HUES48 (cell line): Measurements from ENCODE around the gene C6orf62.
"Not testable (repeated sequence)": the region's sequence is repeated elsewhere in the genome, so short reads cannot be mapped to it uniquely, and the experiment has no call there.

Experiments
- H3K27ac ChIP-seq: one replicate; pipeline ENCODE4 v1.7.0; 2013; ENCODE audit warnings: low read depth, low read length, inconsistent platforms
- H3K27me3 ChIP-seq: 2 replicates; pipeline ENCODE4 v1.6.1; 2013; ENCODE audit warnings: mild to moderate bottlenecking, low read length; ENCODE audit not compliant: control insufficient read depth, insufficient read depth
- H3K36me3 ChIP-seq: 2 replicates; pipeline ENCODE4 v1.6.1; 2013; ENCODE audit warnings: low read length; ENCODE audit not compliant: control insufficient read depth, insufficient read depth
- H3K4me1 ChIP-seq: 2 replicates; pipeline ENCODE4 v1.6.1; 2013; ENCODE audit warnings: mild to moderate bottlenecking, low read length; ENCODE audit not compliant: control insufficient read depth, insufficient read depth
- H3K4me3 ChIP-seq: 2 replicates; pipeline ENCODE4 v1.5.1; 2013; ENCODE audit warnings: mild to moderate bottlenecking, low read depth, low read length
- H3K9ac ChIP-seq: 2 replicates; pipeline ENCODE4 v1.6.1; 2013; ENCODE audit warnings: mild to moderate bottlenecking, low read depth, low read length, moderate library complexity
- H3K9me3 ChIP-seq: 2 replicates; pipeline ENCODE4 v1.6.1; 2013; ENCODE audit warnings: low read length; ENCODE audit not compliant: control insufficient read depth, insufficient read depth

The C6orf62 gene

DNA sequence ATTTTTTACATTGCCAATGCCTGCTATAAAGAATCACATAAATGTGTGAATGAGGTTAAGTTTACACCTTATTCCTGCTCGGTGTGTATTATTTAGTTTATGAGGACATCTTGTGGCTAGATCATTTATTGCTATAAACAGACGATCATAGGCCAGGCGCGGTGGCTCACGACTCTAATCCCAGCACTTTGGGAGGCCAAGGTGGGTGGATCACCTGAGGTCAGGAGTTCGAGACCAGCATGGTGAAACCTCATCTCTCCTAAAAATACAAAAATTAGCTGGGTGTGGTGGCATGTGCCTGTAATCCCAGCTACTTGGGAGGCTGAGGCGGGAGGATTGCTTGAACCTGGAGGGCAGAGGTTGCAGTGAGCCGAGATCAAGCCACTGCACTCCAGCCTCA lies 23.3 kb downstream of the C6orf62 start:
- not testable (repeated sequence) for H3K27me3 ChIP-seq, H3K9ac ChIP-seq, H3K4me1 ChIP-seq, H3K27ac ChIP-seq, H3K4me3 ChIP-seq, H3K9me3 ChIP-seq
- H3K36me3 ChIP-seq: peaks cover 19% of the 10 kb centered on the region

DNA sequence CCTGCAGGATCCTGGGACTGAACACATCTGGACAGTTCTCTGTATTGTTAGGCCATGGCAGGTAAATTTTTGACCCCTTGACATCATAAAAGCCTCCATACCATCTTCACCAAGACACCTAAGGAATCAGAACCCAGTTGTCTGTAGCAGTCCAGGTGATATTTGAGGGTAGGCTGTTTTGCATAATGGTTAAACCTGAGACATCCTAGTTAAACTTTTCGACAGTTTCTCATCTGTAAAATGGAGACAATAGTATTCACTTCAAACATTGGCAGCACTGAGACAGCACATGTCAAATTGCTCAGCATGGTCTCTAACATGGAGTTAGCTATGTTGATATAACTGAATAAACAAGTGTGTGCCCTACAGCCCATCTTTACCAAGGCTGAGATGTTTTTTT lies 24.8 kb downstream of the C6orf62 start:
- Histone ChIP-seq H3K4me3 (no peak overlapping the region), H3K27ac (no peak overlapping the region), H3K9ac (no peak overlapping the region), H3K4me1 (no peaks in the 10 kb centered on the region), H3K36me3 (peaks cover 12% of the 10 kb centered on the region), H3K9me3 (no peaks in the 10 kb centered on the region), H3K27me3 (no peaks in the 10 kb centered on the region)

DNA sequence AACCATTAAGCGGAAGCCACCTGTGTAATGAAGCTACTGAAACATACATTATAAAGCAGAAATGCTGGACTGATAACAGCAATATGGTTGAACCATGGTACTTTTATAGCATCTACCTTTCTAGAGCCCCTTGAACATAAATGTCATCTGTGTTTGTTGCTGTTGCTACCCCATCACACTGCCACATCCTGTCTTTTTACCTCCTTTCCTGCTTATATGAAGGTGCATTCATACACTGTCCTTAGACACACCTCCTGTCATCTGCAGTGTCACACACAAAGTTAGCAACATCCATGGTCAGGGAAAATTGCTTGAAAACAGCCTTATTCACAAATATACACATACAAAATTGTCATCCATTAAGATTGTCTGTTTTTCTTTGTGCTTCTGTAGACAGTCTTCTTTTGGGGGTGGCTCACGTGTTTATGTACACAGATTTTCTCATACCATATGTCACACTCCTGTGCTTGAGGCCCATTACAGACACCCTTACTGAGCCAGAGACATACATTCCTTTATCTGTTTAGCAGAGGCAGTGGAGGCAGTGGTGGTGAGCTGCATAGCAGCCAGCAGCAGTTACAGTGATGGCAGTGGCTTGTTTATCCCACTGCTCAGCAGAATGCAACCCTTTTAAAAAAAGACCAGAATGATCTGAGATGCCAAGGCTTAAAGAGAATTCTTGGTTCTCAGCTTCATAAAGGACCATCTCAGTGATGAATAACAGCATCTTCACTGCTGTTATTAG lies 25.9 kb downstream of the C6orf62 start:
- Histone ChIP-seq H3K36me3 (peaks cover 3% of the 10 kb centered on the region), H3K27ac (no peak overlapping the region), H3K4me3 (no peak overlapping the region), H3K27me3 (no peaks in the 10 kb centered on the region), H3K9me3 (no peaks in the 10 kb centered on the region), H3K9ac (no peak overlapping the region), H3K4me1 (no peaks in the 10 kb centered on the region)

DNA sequence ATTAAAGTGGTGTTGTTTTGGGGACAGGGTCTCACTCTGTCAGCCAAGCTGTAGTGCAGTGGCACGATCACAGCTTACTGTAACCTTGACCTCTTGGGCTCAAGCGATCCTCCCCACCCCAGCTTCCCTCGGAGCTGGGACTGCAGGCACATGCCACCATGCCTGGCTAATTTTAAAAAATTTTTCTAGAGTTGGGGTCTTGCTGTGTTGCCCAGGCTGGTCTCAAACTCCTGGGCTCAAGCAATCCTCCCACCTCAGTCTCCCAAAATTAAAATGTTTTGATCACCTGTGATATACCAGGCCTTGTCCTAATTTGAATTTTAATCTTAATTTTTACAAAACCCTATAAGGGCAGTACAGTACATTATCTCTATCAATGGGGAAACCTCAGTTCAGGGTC lies 26.5 kb downstream of the C6orf62 start:
- Histone ChIP-seq H3K4me1 (no peaks in the 10 kb centered on the region), H3K4me3 (no peak overlapping the region), H3K9ac (no peak overlapping the region), H3K36me3 (no peaks in the 10 kb centered on the region), H3K27me3 (no peaks in the 10 kb centered on the region), H3K27ac (no peak overlapping the region), H3K9me3 (no peaks in the 10 kb centered on the region)

DNA sequence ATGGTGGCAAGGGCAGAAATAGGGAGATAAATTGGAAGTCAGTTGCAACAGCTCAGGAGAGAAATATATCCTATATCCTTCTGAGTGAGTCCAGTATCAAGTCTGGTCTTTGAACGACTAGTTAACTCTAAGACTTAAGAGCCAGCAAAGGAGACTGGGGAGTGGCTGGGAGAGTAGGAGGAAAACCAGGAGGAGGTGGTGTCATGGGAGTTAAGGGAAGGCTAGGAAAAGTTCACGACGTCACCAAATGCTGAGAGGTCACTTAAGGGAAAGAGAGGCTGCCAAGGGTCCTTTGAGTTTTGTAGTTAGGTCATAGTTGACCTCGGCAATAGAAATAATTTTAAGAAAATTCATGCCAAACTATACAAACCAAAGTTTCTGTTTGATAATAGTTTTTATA lies 27.0 kb downstream of the C6orf62 start:
- H3K27me3 ChIP-seq: no peaks in the 10 kb centered on the region
- no peak overlapping the region for H3K4me3 ChIP-seq
- H3K4me1 ChIP-seq: no peaks in the 10 kb centered on the region
- no peaks in the 10 kb centered on the region for H3K9me3 ChIP-seq
- no peaks in the 10 kb centered on the region for H3K36me3 ChIP-seq
- no peak overlapping the region for H3K9ac ChIP-seq
- H3K27ac ChIP-seq: no peak overlapping the region

DNA sequence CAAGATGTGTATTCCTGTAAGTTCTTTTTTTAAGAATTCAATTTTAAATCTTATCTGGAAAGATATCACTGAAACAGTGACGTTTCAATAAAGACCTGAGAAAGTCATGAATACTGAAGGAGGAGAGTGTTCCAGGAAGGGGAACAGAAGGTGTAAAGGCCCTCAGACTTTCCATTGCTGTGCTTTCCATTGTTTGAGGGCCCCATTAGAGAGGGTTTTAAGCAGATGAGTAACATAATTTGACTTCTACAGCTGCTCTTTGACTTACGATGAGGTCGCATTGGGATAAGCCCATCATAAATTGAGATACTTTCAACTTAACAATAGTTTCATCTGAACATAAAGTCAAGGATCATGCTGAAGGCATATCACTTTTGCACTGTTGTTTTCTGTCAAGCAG lies 27.4 kb downstream of the C6orf62 start:
- Histone ChIP-seq H3K9ac (no peak overlapping the region), H3K4me3 (no peak overlapping the region), H3K36me3 (no peaks in the 10 kb centered on the region), H3K27ac (no peak overlapping the region), H3K27me3 (no peaks in the 10 kb centered on the region), H3K4me1 (no peaks in the 10 kb centered on the region), H3K9me3 (no peaks in the 10 kb centered on the region)

DNA sequence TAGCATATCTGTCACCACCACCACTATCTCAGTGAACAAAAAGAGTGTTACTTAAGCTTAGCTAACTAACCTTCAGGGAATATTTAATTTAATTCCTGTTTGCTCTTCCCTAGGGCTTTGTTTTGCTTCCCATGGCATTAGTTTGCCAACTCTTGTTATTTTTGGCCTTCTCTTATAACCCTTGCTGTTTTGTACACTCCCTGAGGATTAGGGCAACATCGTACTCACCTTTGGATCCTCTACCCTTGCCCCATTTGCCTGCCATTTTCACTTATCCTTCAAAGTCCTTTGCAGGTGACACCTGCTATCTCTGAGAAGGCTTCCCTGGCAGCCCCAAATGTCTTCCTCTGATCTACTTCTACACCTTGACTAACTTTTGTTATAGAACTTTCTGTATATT lies 28.4 kb downstream of the C6orf62 start:
- H3K9me3 ChIP-seq: no peaks in the 10 kb centered on the region
- H3K36me3 ChIP-seq: no peaks in the 10 kb centered on the region
- no peaks in the 10 kb centered on the region for H3K27me3 ChIP-seq
- no peaks in the 10 kb centered on the region for H3K4me1 ChIP-seq
- no peak overlapping the region for H3K27ac ChIP-seq
- no peak overlapping the region for H3K4me3 ChIP-seq
- H3K9ac ChIP-seq: no peak overlapping the region

DNA sequence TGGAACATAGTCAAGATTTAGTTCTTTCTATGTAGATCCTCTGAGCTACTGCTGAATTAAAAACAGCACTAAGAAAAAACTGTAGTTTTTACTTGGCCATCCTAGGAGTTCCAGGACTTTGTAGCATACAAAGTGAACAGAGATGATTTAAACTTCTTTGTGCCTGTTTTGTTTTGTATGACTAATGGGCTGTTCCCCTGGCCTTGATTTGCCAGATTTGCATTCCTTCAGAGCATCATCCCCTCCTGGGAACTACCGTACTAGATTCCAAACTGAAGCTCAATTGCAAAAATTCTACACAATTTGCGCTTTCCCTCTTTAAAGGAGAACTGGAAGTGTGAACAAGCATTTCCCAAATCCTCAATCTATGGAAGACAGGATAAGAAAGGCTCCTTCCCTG lies 29.0 kb downstream of the C6orf62 start:
- H3K9me3 ChIP-seq: no peaks in the 10 kb centered on the region
- no peak overlapping the region for H3K9ac ChIP-seq
- no peaks in the 10 kb centered on the region for H3K36me3 ChIP-seq
- no peak overlapping the region for H3K4me3 ChIP-seq
- H3K27ac ChIP-seq: no peak overlapping the region
- H3K27me3 ChIP-seq: no peaks in the 10 kb centered on the region
- H3K4me1 ChIP-seq: no peaks in the 10 kb centered on the region

DNA sequence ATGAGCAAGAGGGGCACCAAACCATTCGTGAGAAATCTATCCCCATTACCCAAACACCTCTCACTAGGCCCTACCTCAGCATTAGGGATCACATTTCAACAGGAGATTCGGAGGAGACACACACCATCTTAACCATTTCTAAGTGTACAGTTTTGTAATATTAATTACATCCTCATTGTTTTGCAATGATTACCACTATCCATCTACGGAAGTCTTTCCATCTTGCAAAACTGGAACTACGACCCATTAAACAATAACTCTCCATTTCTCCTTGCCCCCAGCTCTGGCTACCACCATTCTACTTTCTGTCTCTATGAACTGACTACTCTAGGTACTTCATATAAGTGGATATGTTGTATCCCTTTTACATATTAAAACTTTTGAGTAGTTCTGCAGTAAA lies 32.0 kb downstream of the C6orf62 start:
- H3K36me3 ChIP-seq: no peaks in the 10 kb centered on the region
- no peak overlapping the region for H3K4me3 ChIP-seq
- no peak overlapping the region for H3K27ac ChIP-seq
- H3K4me1 ChIP-seq: peaks cover 12% of the 10 kb centered on the region
- no peak overlapping the region for H3K9ac ChIP-seq
- H3K9me3 ChIP-seq: no peaks in the 10 kb centered on the region
- H3K27me3 ChIP-seq: peaks cover 6% of the 10 kb centered on the region; the same call in 1 of the 2 replicates

DNA sequence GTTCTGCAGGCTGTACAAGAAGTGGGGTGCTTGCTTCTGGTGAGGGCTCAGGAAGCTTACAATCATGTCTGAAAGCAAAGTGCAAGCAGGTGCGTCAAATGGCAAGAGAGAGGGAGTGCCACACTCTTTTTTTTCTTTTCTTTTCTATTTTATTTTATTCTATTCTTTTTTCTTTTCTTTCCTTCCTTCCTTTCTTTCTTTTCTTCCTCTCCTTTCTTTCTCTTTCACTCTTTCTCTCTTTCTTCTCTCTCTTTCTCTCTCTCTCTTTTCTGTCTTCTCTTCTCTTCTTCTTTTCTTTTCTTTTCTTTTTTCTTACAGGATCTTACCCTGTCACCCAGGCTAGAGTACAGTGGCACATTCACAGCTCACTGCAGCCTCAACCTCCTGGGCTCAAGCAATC lies 32.5 kb downstream of the C6orf62 start:
- H3K9ac ChIP-seq: no peak overlapping the region
- no peaks in the 10 kb centered on the region for H3K9me3 ChIP-seq
- peaks cover 12% of the 10 kb centered on the region for H3K4me1 ChIP-seq
- H3K36me3 ChIP-seq: no peaks in the 10 kb centered on the region
- no peak overlapping the region for H3K27ac ChIP-seq
- peaks cover 6% of the 10 kb centered on the region; the same call in 1 of the 2 replicates for H3K27me3 ChIP-seq
- no peak overlapping the region for H3K4me3 ChIP-seq

DNA sequence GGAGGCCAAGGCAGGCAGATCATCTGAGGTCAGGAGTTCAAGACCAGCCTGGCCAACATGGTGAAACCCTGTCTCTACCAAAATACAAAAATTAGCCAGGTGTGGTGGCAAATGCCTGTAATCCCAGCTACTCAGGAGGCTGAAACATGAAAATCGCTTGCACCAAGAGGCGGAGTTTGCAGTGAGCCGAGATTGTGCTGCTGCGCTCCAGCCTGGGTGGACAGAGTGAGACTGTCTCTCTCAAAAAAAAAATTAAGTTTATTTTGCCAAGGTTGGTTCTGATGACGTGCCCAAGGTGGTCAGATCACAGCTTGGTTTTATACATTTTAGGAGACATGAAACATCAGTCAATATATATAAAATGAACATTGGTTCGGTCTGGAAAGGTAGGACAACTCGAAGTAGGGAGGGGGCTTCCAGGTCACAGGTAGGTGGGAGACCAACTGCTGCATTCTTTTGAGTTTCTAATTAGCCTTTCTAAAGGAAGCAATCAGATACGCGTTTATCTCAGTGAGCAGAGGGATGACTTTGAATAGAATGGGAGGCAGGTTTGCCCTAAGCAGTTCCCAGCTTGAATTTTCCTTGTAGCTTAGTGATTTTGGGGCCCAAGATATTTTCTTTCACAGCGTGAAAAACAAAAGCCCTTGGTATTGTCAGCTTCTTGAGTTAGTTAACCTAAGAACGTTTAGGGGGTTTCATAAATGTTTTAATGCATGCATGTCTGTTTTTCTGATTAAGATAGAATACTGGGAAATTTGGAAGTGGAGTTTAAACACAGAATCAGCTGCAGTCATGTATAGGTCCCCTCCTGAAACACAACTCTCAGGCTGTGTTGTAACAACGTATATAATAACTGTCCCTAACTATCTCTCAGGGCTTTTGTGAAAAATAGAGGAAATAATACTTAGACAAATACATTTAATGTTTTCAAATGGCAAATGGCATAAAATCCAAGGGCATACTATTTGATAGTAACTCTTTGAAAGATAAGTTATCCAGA lies 35.4 kb downstream of the C6orf62 start:
- Histone ChIP-seq H3K4me1 (peaks cover 12% of the 10 kb centered on the region), H3K9ac (no peak overlapping the region), H3K4me3 (peak overlapping the region; percentile 35), H3K9me3 (no peaks in the 10 kb centered on the region), H3K27me3 (peaks cover 6% of the 10 kb centered on the region; the same call in 1 of the 2 replicates), H3K27ac (peak overlapping the region; percentile 44), H3K36me3 (no peaks in the 10 kb centered on the region)
